SK-N-SH treated with all-trans-retinoic acid at 6 μM for 48 hours (cell line): ENCODE measurements around the gene OCA2.

Experiments
- CREB5 ChIP-seq: fragments of 250-450 bp; sonication (Bioruptor Pico); IDR thresholded peaks from 2 replicates; pipeline ENCODE4 v1.5.1; 2020; ENCODE audit warnings: low read depth, mild to moderate bottlenecking, moderate library complexity
- ISL1 ChIP-seq: fragments of 250-450 bp; sonication (Bioruptor Pico); IDR thresholded peaks from 2 replicates; pipeline ENCODE4 v2.1.2; 2022; ENCODE audit warnings: mild to moderate bottlenecking, moderate library complexity
- PPARA ChIP-seq: fragments of 250-450 bp; sonication (Bioruptor Pico); IDR thresholded peaks from 2 replicates; pipeline ENCODE4 v1.5.0; 2020; ENCODE audit warnings: mild to moderate bottlenecking, borderline replicate concordance
- RARB ChIP-seq: fragments of 250-450 bp; sonication (Bioruptor Pico); IDR thresholded peaks from 2 replicates; pipeline ENCODE4 v1.8.0; 2021; ENCODE audit warnings: mild to moderate bottlenecking, moderate library complexity
- ZC3H10 ChIP-seq: fragments of 250-450 bp; sonication (Bioruptor Pico); IDR thresholded peaks from 2 replicates; pipeline ENCODE4 v1.5.1; 2021; ENCODE audit warnings: mild to moderate bottlenecking, moderate library complexity
- ZFP3 ChIP-seq: fragments of 250-450 bp; sonication (Bioruptor Pico); IDR thresholded peaks from 2 replicates; pipeline ENCODE4 v1.5.0; 2020; ENCODE audit warnings: mild to moderate bottlenecking, moderate library complexity
- ZFP30 ChIP-seq: fragments of 450-650 bp; formaldehyde crosslinking; IDR thresholded peaks from 2 replicates; pipeline ENCODE4 v1.5.0; 2022; ENCODE audit warnings: mild to moderate bottlenecking, moderate library complexity
- ZNF565 ChIP-seq: fragments of 450-650 bp; formaldehyde crosslinking; conservative IDR thresholded peaks from 2 replicates; pipeline ENCODE4 v1.5.0; 2020; ENCODE audit warnings: low read depth, mild to moderate bottlenecking, moderate library complexity
- ZNF70 ChIP-seq: fragments of 450-650 bp; formaldehyde crosslinking; IDR thresholded peaks from 2 replicates; pipeline ENCODE4 v1.5.0; 2020; ENCODE audit warnings: mild to moderate bottlenecking, moderate library complexity
- TF ChIP-seq, protein P1 (sequence below): fragments of 250-450 bp; sonication (Bioruptor Pico); IDR thresholded peaks from 2 replicates; pipeline ENCODE4 v1.8.0; 2021; ENCODE audit warnings: low read depth, mild to moderate bottlenecking, moderate library complexity, borderline replicate concordance

DNA sequence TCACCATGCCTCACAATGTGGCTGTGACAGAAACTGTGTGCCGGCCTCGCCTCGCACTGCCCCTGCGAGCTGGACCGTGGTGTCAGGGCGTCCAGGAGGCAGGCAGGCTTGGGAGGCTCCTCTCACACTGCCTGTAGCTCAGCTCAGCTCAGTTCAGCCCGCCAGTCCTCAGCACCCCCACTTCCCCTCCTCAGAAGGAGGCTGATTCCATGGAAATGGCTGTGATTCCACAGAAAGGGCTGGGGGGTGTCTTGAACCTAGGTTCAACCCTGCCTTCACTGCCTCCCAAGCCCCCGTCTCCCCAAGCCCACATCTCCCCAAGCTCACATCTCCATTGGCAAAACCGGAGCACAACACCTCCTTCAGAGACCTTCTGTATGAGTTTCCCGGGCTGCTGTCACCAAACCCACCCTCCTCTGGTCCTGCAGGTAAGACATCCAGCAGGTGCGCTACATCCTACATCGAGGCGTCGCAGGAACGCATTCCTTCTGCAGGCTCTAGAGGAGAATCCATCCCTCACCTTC, 94.0 kb downstream of the OCA2 start:
- TF ChIP-seq RARB (CRISPR knock-in tag) (no peak), ZFP3 (CRISPR knock-in tag) (no peak), ZNF565 (CRISPR knock-in tag) (no peak), ISL1 (CRISPR knock-in tag) (no peak), CREB5 (CRISPR knock-in tag) (no peak), ZC3H10 (CRISPR knock-in tag) (no peak), PPARA (CRISPR knock-in tag) (no peak), ZFP30 (CRISPR knock-in tag) (no peak), ZNF70 (CRISPR knock-in tag) (no peak)
- TF ChIP-seq, protein P1, sequence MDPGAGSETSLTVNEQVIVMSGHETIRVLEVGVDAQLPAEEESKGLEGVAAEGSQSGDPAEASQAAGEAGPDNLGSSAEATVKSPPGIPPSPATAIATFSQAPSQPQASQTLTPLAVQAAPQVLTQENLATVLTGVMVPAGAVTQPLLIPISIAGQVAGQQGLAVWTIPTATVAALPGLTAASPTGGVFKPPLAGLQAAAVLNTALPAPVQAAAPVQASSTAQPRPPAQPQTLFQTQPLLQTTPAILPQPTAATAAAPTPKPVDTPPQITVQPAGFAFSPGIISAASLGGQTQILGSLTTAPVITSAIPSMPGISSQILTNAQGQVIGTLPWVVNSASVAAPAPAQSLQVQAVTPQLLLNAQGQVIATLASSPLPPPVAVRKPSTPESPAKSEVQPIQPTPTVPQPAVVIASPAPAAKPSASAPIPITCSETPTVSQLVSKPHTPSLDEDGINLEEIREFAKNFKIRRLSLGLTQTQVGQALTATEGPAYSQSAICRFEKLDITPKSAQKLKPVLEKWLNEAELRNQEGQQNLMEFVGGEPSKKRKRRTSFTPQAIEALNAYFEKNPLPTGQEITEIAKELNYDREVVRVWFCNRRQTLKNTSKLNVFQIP, result no peak
